IMR-90 (cell line): ENCODE measurements around the gene ADAMTS10. TPM values are rescaled to one million over a fixed set of nuclear protein-coding genes. Genes with fewer than 3 reads are reported as not detected.

Experiments
- ATAC-seq: fragments of 200-7000 bp; cut with Tn5 transposase; 2 replicates; pipeline ENCODE4 v1.9.1; 2020; ENCODE audit warnings: low read depth, mild to moderate bottlenecking, moderate library complexity
- BruUV-seq: library from RNA; stranded (reverse); fragments of 400-500 nt; replicated peaks from 2 replicates; lab custom pipeline; 2021; lab: Mats Ljungman, UMichigan
- CTCF ChIA-PET: fragments of 300-600 bp; formaldehyde crosslinking; extraction: SDS; loops from one replicate; lab custom pipeline; 2021; ENCODE audit warnings: antibody characterized with exemption; lab: Yijun Ruan, JAX
- POLR2A ChIA-PET: fragments of 300-600 bp; sonication (Branson Sonifier 250); formaldehyde crosslinking; loops from one replicate; lab custom pipeline; 2022; ENCODE audit warnings: antibody characterized with exemption; ENCODE audit not compliant: unreplicated experiment; lab: Charles Lee
- DNase-seq: peaks from one replicate; pipeline ENCODE4 v3.0.0; 2013
- H2AFZ ChIP-seq: replicated peaks from 2 replicates; pipeline ENCODE3; 2013; ENCODE audit warnings: low read length, mild to moderate bottlenecking; ENCODE audit not compliant: poor library complexity
- H2AK5ac ChIP-seq: 2 replicates; pipeline ENCODE4 v1.6.1; 2013; ENCODE audit warnings: low read depth, low read length, inconsistent platforms
- H2AK9ac ChIP-seq: replicated peaks from 2 replicates; pipeline ENCODE3; 2013; ENCODE audit warnings: mild to moderate bottlenecking, low read depth, low read length, moderate library complexity; ENCODE audit not compliant: poor library complexity
- H2BK120ac ChIP-seq: 2 replicates; pipeline ENCODE4 v1.6.1; 2013; ENCODE audit warnings: low read depth, low read length, inconsistent platforms
- H2BK15ac ChIP-seq: 3 replicates; pipeline ENCODE4 v1.6.1; 2013; ENCODE audit warnings: low read depth, low read length, inconsistent platforms
- H2BK20ac ChIP-seq: 2 replicates; pipeline ENCODE4 v1.6.1; 2013; ENCODE audit warnings: low read depth, mild to moderate bottlenecking, inconsistent platforms, low read length, moderate library complexity
- H2BK5ac ChIP-seq: 2 replicates; pipeline ENCODE4 v1.6.1; 2013; ENCODE audit warnings: mild to moderate bottlenecking, low read depth, low read length, inconsistent platforms; ENCODE audit not compliant: poor library complexity, severe bottlenecking
- H3K14ac ChIP-seq: replicated peaks from 2 replicates; pipeline ENCODE4 v1.6.1; 2013; ENCODE audit warnings: low read depth, low read length, inconsistent platforms
- H3K18ac ChIP-seq: 2 replicates; pipeline ENCODE4 v1.6.1; 2013; ENCODE audit warnings: low read depth, low read length, control low read depth
- H3K23ac ChIP-seq: 2 replicates; pipeline ENCODE4 v1.6.1; 2013; ENCODE audit warnings: low read depth, low read length, inconsistent platforms
- H3K27ac ChIP-seq: 2 replicates; pipeline ENCODE4 v1.5.1; 2013; ENCODE audit warnings: mild to moderate bottlenecking, control low read depth, low read length; ENCODE audit not compliant: insufficient read depth
- H3K27me3 ChIP-seq: 2 replicates; pipeline ENCODE4 v1.6.1; 2013; ENCODE audit warnings: low read length; ENCODE audit not compliant: control insufficient read depth, insufficient read depth
- H3K36me3 ChIP-seq: 2 replicates; pipeline ENCODE4 v1.6.1; 2013; ENCODE audit warnings: low read length, mixed read lengths; ENCODE audit not compliant: control insufficient read depth, insufficient read depth
- H3K4ac ChIP-seq: 2 replicates; pipeline ENCODE4 v1.6.1; 2013; ENCODE audit warnings: low read depth, low read length, inconsistent platforms
- H3K4me1 ChIP-seq: 2 replicates; pipeline ENCODE4 v1.6.1; 2013; ENCODE audit warnings: low read length, mixed read lengths; ENCODE audit not compliant: control insufficient read depth, insufficient read depth
- H3K4me2 ChIP-seq: 2 replicates; pipeline ENCODE4 v1.6.1; 2013; ENCODE audit warnings: low read depth, mild to moderate bottlenecking, control low read depth, low read length, moderate library complexity
- H3K4me3 ChIP-seq: 2 replicates; pipeline ENCODE4 v1.5.1; 2013; ENCODE audit warnings: low read depth, mild to moderate bottlenecking, control low read depth, low read length, moderate library complexity; ENCODE audit not compliant: insufficient read depth
- H3K56ac ChIP-seq: 2 replicates; pipeline ENCODE4 v1.6.1; 2013; ENCODE audit warnings: low read length, inconsistent platforms; ENCODE audit not compliant: insufficient read depth; ENCODE audit errors: extremely low read depth
- H3K79me1 ChIP-seq, 2 experiments: 2 replicates each; pipeline ENCODE4 v1.6.1; 2013; ENCODE audit warnings: low read length in 2 of 2, inconsistent platforms in 1 of 2, low read depth in 1 of 2
- H3K9ac ChIP-seq: 2 replicates; pipeline ENCODE4 v1.6.1; 2013; ENCODE audit warnings: low read depth, low read length, control low read depth
- H3K9me1 ChIP-seq: 2 replicates; pipeline ENCODE4 v1.6.1; 2013; ENCODE audit warnings: low read length, inconsistent platforms; ENCODE audit not compliant: insufficient read depth
- H3K9me3 ChIP-seq: 2 replicates; pipeline ENCODE4 v1.6.1; 2013; ENCODE audit warnings: low read length; ENCODE audit not compliant: control insufficient read depth, insufficient read depth
- H4K20me1 ChIP-seq: 2 replicates; pipeline ENCODE4 v1.6.1; 2013; ENCODE audit warnings: low read length, inconsistent platforms; ENCODE audit not compliant: insufficient read depth
- H4K5ac ChIP-seq: 2 replicates; pipeline ENCODE4 v1.6.1; 2013; ENCODE audit warnings: mild to moderate bottlenecking, low read depth, low read length, control low read depth
- H4K8ac ChIP-seq, 2 experiments: 2 replicates each; pipeline ENCODE4 v1.6.1; 2013; ENCODE audit warnings: low read depth in 2 of 2, low read length in 2 of 2, control low read depth in 1 of 2, inconsistent platforms in 1 of 2
- H4K91ac ChIP-seq: 2 replicates; pipeline ENCODE4 v1.6.1; 2013; ENCODE audit warnings: low read depth, low read length, inconsistent platforms; ENCODE audit not compliant: insufficient read depth
- CEBPB ChIP-seq: IDR thresholded peaks from 2 replicates; pipeline ENCODE4 v1.6.1; 2012; ENCODE audit warnings: low read depth, low read length, improper control_type of control experiment
- MAZ ChIP-seq: IDR thresholded peaks from 2 replicates; pipeline ENCODE4 v1.6.1; 2012; ENCODE audit warnings: low read depth, mild to moderate bottlenecking, low read length, improper control_type of control experiment, moderate library complexity, borderline replicate concordance
- NFE2L2 ChIP-seq: fragments of 150-350 bp; IDR thresholded peaks from 2 replicates; pipeline ENCODE4 v1.6.1; 2016; ENCODE audit warnings: low read depth, mild to moderate bottlenecking, low read length
- POLR2A ChIP-seq: IDR thresholded peaks from 2 replicates; pipeline ENCODE4 v1.6.1; 2012; ENCODE audit warnings: mild to moderate bottlenecking, low read depth, low read length
- WGBS, 2 experiments: methylation state at CpG; one replicate each; pipeline versions ENCODE4 v1.1.5 to v1.1.7; 2013; ENCODE audit warnings: missing lambda C conversion rate in 2 of 2; ENCODE audit not compliant: insufficient read length in 1 of 2; ENCODE audit errors: extremely low coverage in 2 of 2; 5-methylcytosine and 5-hydroxymethylcytosine counted together
- dilution Hi-C: fragments of 300-500 bp; cut with HindIII; formaldehyde crosslinking; loops from one replicate; pipeline ENCODE4 v1.14.3; 2018; ENCODE audit warnings: low sequenced_read_pairs; ENCODE audit not compliant: unreplicated experiment
- in situ Hi-C: fragments of 300-500 bp; cut with MboI; formaldehyde crosslinking; loops from 3 replicates; pipeline ENCODE4 v1.14.3; 2019; ENCODE audit warnings: low sequenced_read_pairs, inconsistent platforms, mixed read lengths
- intact Hi-C: fragments of 100-400 bp; cut with micrococcal nuclease; formaldehyde crosslinking; loops from 2 replicates; pipeline ENCODE4 v1.10.0; 2022
- polyA plus RNA-seq, 3 experiments: library from polyadenylated mRNA; depleted of rRNA; stranded (reverse); fragments of >200 nt; gene quantifications; 2 replicates each; pipeline ENCODE4 v1.2.3, GENCODE V29; 2012; ENCODE audit warnings: low replicate concordance in 1 of 3
- total RNA-seq: library from RNA; depleted of rRNA; stranded (reverse); fragments of >200 nt; gene quantifications from 2 replicates; pipeline ENCODE4 v1.2.3, GENCODE V29; 2012

Gene ADAMTS10
- total and polyA plus RNA-seq, 2 of the 4 experiments (the other 2 are of a cell fraction) = 3.4 to 11.5 TPM

- ATAC-seq = no peak
- Histone ChIP-seq H3K23ac (no peak overlapping the region), H3K27me3 (no peaks in the 10 kb centered on the region), H4K91ac (no peak overlapping the region), H2BK120ac (no peak overlapping the region), H4K20me1 (no peaks in the 10 kb centered on the region), H4K8ac (no peak overlapping the region), H3K4me1 (no peaks in the 10 kb centered on the region), H2AFZ (no peak overlapping the region), H3K9me1 (no peaks in the 10 kb centered on the region; the same call in 1 of the 2 replicates), H4K5ac (no peak overlapping the region), H3K4me3 (no peak overlapping the region), H3K27ac (no peak overlapping the region), H3K56ac (no peak overlapping the region), H2BK5ac (no peak overlapping the region), H3K18ac (no peak overlapping the region), H2AK5ac (no peak overlapping the region), H2BK15ac (no peak overlapping the region), H3K36me3 (no peaks in the 10 kb centered on the region), H2BK20ac (no peak overlapping the region), H3K4me2 (no peak overlapping the region), H3K14ac (no peak overlapping the region), H3K9ac (no peak overlapping the region), H2AK9ac (no peak overlapping the region), H3K9me3 (no peaks in the 10 kb centered on the region), H3K4ac (no peak overlapping the region), H3K79me1 (no peaks in the 10 kb centered on the region)
- CTCF ChIA-PET = no interaction called here
- no peak for DNase-seq
- WGBS, 2 experiments = 60% methylated on average over 1 of the region's 2 CpGs; no CpG with 5 or more reads in 1 of the 2 experiments
- intact Hi-C loops (no loop called here), in situ Hi-C loops (no loop called here), dilution Hi-C loops (no loop called here)
- POLR2A ChIA-PET = no interaction called here
- BruUV-seq = no TSS peak
- TF ChIP-seq NFE2L2 = no peak
- TF ChIP-seq MAZ = no peak
- no peak for TF ChIP-seq CEBPB
- no peak for TF ChIP-seq POLR2A
Observed at GRCh38 chr19:8558325-8558724, 52.2 kb downstream of the ADAMTS10 start.
